ENCODE measurements around the gene TOR4A. TPM values are rescaled to one million over a fixed set of nuclear protein-coding genes. Genes with fewer than 3 reads are reported as not detected.
A peak's percentile ranks its signal among the peaks of the same experiment; 100 is the strongest.

Gene TOR4A
- total and polyA plus RNA-seq, 9 of the 15 experiments (the other 6 are each of a cell fraction or from before 2014, with no cell fraction given), result 3.9 to 49.2 (median 8.8) TPM

DNA sequence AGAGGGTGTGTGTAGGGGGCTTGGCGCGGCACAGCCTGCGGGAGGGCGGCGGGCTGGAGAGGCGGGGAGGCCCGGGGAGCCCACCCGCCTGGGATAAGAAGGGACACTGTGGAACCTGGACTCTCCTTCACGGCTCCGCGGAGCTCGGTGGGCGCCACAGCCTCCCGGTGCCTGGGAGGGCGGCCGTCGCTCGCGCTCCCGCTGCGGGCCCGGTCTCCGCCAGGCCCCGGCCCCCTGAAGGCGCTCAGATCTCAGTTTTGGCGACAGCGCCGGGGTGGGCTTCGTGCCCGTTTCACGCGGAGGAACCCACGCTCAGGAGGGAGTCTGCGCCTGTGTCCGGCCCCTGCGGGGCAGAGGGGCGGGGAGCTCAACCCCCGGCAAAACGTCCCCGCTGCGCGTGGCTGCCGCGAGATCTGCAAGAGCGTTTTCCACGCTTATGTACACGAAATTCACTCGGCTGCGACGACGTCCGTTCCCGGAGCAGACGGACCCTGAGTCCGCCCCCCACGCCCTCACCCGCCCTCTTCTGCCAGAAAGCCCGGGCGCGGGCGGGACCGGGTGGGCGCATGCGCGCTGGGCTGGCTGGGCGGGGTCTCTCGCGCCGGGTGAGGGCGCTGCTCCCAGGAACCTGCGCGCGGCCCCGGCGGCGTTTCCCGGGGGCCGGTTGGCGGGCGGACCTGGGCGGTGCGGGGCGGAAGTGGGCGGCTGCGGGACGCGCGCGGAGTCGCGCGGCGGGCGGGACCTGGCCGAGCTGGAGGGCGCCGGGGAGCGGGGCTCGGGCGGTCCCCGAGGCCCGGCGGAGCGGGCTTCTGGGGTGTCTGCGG lies 22.7 kb upstream of the TOR4A start, which contains the start of gene NELFB (continued):
- TF ChIP-seq, protein P1, sequence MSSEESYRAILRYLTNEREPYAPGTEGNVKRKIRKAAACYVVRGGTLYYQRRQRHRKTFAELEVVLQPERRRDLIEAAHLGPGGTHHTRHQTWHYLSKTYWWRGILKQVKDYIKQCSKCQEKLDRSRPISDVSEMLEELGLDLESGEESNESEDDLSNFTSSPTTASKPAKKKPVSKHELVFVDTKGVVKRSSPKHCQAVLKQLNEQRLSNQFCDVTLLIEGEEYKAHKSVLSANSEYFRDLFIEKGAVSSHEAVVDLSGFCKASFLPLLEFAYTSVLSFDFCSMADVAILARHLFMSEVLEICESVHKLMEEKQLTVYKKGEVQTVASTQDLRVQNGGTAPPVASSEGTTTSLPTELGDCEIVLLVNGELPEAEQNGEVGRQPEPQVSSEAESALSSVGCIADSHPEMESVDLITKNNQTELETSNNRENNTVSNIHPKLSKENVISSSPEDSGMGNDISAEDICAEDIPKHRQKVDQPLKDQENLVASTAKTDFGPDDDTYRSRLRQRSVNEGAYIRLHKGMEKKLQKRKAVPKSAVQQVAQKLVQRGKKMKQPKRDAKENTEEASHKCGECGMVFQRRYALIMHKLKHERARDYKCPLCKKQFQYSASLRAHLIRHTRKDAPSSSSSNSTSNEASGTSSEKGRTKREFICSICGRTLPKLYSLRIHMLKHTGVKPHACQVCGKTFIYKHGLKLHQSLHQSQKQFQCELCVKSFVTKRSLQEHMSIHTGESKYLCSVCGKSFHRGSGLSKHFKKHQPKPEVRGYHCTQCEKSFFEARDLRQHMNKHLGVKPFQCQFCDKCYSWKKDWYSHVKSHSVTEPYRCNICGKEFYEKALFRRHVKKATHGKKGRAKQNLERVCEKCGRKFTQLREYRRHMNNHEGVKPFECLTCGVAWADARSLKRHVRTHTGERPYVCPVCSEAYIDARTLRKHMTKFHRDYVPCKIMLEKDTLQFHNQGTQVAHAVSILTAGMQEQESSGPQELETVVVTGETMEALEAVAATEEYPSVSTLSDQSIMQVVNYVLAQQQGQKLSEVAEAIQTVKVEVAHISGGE (CRISPR knock-in tag; IDR thresholded peaks at IDR 0.05), result peak; percentile 98 to 100 (median 99)
- TF ChIP-seq CEBPZ (IDR thresholded peaks at IDR 0.05; ENCODE audit: borderline replicate concordance, low read depth, low read length) (no peak), HES1 (IDR thresholded peaks at IDR 0.05; ENCODE audit: low read depth) (no peak), MEIS2 (IDR thresholded peaks at IDR 0.05; ENCODE audit: partially characterized antibody) (peak; percentile 52), E2F3 (CRISPR knock-in tag; IDR thresholded peaks at IDR 0.05) (0 out of 2 replicates have a peak, but pooled peaks have one; percentile 38), BRD4 (IDR thresholded peaks at IDR 0.05) (peak; percentile 40; the same call in 1 of the 2 replicates), HCFC1 (IDR thresholded peaks at IDR 0.05; ENCODE audit: low read depth, low read length) (peak; percentile 93), CHD1 (IDR thresholded peaks at IDR 0.05; ENCODE audit: low read length) (peak; percentile 92), FUS (optimal IDR thresholded peaks at IDR 0.05; ENCODE audit: low read depth, low read length) (peak; percentile 18), CREB1 (IDR thresholded peaks at IDR 0.05) (0 out of 2 replicates have a peak, but pooled peaks have one; percentile 34), CREB1 (CRISPR knock-in tag; IDR thresholded peaks at IDR 0.05) (no peak), ZC3H8 (IDR thresholded peaks at IDR 0.05) (no peak), GABPA (tag; conservative IDR thresholded peaks at IDR 0.05; ENCODE audit: low read depth) (peak; percentile 100), XRCC4 (IDR thresholded peaks at IDR 0.05; ENCODE audit: extremely low read depth, insufficient read depth, insufficient read length) (no peak), KLF13 (tag; IDR thresholded peaks at IDR 0.05; ENCODE audit: borderline replicate concordance, low read depth) (peak; percentile 85; the same call in 1 of the 2 replicates), JUND (IDR thresholded peaks at IDR 0.05; ENCODE audit: borderline replicate concordance, low read depth, low read length) (0 out of 2 replicates have a peak, but pooled peaks have one; percentile 42), JUND (tag; IDR thresholded peaks at IDR 0.05; ENCODE audit: borderline replicate concordance, low read depth, low read length) (no peak; the same call in 2 of the 3 replicates), SOX6 (IDR thresholded peaks at IDR 0.05) (no peak), TGIF2 (CRISPR knock-in tag; IDR thresholded peaks at IDR 0.05) (no peak)
- TF ChIP-seq, protein P2, sequence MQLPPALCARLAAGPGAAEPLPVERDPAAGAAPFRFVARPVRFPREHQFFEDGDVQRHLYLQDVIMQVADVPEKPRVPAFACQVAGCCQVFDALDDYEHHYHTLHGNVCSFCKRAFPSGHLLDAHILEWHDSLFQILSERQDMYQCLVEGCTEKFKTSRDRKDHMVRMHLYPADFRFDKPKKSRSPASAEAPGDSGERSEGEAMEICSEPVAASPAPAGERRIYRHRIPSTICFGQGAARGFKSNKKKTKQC (CRISPR knock-in tag; IDR thresholded peaks at IDR 0.05), result peak; percentile 45
